IPS-20b (cell line): ENCODE measurements around the gene TCHP.
A peak's percentile ranks its signal among the peaks of the same experiment; 100 is the strongest.
"Not testable (repeated sequence)": the region's sequence is repeated elsewhere in the genome, so short reads cannot be mapped to it uniquely, and the experiment has no call there.

ENCODE experiments used
- H3K27ac ChIP-seq: one replicate; pipeline ENCODE4 v1.5.1; 2013; ENCODE audit warnings: low read length
- H3K27me3 ChIP-seq: 2 replicates; pipeline ENCODE4 v1.6.1; 2013; ENCODE audit warnings: mild to moderate bottlenecking, low read length, inconsistent platforms; ENCODE audit not compliant: insufficient read depth
- H3K36me3 ChIP-seq: 2 replicates; pipeline ENCODE4 v1.6.1; 2013; ENCODE audit warnings: low read depth, mild to moderate bottlenecking, inconsistent platforms, low read length, moderate library complexity; ENCODE audit not compliant: insufficient read depth
- H3K4me1 ChIP-seq: 2 replicates; pipeline ENCODE4 v1.6.1; 2013; ENCODE audit warnings: mild to moderate bottlenecking, control low read depth, inconsistent platforms, low read length, moderate library complexity; ENCODE audit not compliant: insufficient read depth
- H3K4me3 ChIP-seq: 2 replicates; pipeline ENCODE4 v1.5.1; 2013; ENCODE audit warnings: mild to moderate bottlenecking, low read length, inconsistent platforms
- H3K9ac ChIP-seq: 2 replicates; pipeline ENCODE4 v1.6.1; 2013; ENCODE audit warnings: low read depth, mild to moderate bottlenecking, inconsistent platforms, low read length, moderate library complexity
- H3K9me3 ChIP-seq: 2 replicates; pipeline ENCODE4 v1.6.1; 2013; ENCODE audit warnings: mild to moderate bottlenecking, low read depth, low read length, inconsistent platforms; ENCODE audit not compliant: insufficient read depth

Gene TCHP

DNA sequence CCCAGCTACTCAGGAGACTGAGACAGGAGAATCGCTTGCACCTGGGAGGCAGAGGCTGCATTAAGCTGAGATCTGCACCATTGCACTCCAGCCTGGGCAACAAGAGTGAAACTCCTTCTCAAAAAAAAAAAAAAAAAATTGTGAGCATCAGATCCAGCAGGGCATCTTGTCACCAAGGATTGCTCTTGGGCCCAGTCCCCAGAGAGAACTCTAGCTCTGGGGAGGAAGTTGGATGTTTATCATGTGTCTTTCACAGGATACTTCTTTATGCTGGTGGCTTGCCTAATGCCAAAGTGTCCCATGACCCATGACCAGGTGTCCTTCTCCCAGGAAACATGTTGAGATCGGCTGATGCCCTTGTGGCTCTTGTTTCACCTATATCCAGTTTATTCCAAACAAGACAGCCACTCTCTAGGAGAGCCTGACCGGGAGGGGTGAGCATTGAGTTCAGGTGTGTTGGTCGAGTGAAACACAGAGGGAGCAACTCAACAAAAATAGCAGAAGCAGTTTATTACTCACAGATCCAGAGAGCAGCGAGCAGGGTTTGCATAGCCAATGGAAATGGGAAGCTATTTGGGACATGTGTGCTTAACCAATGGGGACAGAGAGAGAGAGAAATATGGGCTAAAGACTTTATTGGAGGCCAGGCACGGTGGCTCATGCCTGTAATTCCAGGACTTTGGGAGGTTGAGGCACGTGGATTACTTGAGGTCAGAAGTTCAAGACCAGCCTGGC, 6.6 kb upstream of the TCHP start:
- Histone ChIP-seq H3K4me1 (peaks cover 6% of the 10 kb centered on the region; the same call in 1 of the 2 replicates), H3K27ac (no peak overlapping the region), H3K4me3 (no peak overlapping the region), H3K27me3 (peaks cover 71% of the 10 kb centered on the region), H3K36me3 (no peaks in the 10 kb centered on the region), H3K9ac (no peak overlapping the region), H3K9me3 (no peaks in the 10 kb centered on the region)

DNA sequence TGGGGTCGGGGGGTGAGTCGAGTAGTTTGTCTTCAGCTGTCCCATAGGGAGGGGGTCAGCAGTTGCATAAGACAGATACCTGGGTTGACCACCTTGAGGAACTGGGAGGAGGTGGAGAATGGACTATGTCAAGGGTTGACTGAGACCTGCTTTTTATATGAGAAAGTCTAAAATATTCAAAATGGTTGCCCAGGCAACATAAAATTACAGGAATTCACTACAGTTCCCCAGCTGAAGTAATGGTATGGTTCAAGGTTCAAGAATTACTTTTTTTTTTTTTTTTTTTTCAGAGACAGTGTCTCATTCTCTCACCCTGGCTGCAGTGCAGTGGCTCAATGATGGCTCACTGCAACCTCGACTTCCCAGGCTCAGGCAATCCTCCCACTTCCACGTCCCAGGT, 5.1 kb upstream of the TCHP start:
- Histone ChIP-seq H3K27me3 (peaks cover 82% of the 10 kb centered on the region), H3K4me3 (no peak overlapping the region)

DNA sequence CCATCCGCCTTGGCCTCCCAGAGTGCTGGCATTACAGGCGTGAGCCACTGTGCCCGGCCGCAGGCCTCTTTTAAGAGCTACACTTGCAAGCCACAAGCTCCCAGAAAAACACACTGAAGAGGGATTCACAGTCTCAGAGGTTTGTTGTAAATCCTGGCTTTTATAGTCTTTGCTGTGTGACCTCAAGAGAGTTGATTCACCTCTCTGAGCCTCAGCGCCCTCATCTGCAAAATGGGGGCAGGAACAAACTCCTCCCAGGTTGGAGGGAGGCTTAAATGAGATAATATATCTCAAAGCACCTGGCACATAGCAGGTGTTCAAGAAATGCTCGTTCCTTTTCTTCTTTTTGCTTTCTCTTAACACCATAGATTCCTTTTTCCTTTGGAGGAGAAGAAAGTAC, 3.9 kb upstream of the TCHP start:
- no peak overlapping the region for H3K27ac ChIP-seq
- H3K9ac ChIP-seq, result no peak overlapping the region
- no peak overlapping the region for H3K4me3 ChIP-seq
- H3K4me1 ChIP-seq, result no peaks in the 10 kb centered on the region; the same call in none of the 2 replicates
- H3K27me3 ChIP-seq, result peaks cover 93% of the 10 kb centered on the region
- no peaks in the 10 kb centered on the region for H3K36me3 ChIP-seq
- H3K9me3 ChIP-seq, result no peaks in the 10 kb centered on the region

More for the DNA sequence above, 5.1 kb upstream of the TCHP start:
- H3K9me3 ChIP-seq, result no peaks in the 10 kb centered on the region
- no peaks in the 10 kb centered on the region for H3K36me3 ChIP-seq
- no peak overlapping the region for H3K9ac ChIP-seq
- no peaks in the 10 kb centered on the region; the same call in 1 of the 2 replicates for H3K4me1 ChIP-seq
- no peak overlapping the region for H3K27ac ChIP-seq

DNA sequence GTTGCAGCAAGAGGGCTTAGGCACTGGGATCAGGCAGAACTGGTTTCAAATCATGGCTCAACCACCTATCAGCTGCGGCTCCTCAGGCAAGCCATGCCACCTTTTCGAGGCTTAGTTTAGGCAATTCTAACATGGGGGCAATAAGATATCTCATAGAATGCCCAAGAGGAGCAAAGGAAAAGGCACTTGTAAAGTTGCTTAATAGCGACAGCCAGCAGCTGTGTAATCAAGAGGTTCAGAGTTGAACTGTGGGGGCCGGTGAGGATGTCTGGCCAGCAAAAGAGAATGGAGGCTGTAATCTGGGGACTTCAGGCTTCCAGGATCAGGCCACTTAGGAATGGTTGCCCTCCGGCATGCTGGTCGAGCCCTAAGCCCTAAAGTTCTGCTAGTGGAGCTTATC, 3.0 kb upstream of the TCHP start:
- H3K9ac ChIP-seq, result no peak overlapping the region
- no peaks in the 10 kb centered on the region; the same call in none of the 2 replicates for H3K4me1 ChIP-seq
- no peaks in the 10 kb centered on the region for H3K36me3 ChIP-seq
- H3K27me3 ChIP-seq, result peaks cover 93% of the 10 kb centered on the region
- no peaks in the 10 kb centered on the region for H3K9me3 ChIP-seq
- no peak overlapping the region for H3K4me3 ChIP-seq
- no peak overlapping the region for H3K27ac ChIP-seq

DNA sequence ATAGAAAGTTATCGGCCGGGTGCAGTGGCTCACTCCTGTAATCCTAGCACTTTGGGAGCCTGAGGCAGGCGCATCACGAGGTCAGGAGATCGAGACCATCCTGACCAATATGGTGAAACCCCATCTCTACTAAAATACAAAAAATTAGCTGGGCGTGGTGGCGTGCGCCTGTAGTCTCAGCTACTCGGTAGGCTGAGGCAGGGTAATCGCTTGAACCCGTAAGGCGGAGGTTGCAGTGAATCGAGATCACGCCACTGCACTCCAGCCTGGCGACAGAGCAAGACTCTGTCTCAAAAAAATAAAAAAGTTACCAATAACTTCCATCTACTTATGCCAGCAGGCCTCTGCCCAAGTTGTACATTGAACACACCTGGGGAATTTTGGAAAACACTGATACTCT, 729 bp upstream of the TCHP start:
- H3K27me3 ChIP-seq, result peaks cover 99% of the 10 kb centered on the region
- not testable (repeated sequence) for H3K9me3 ChIP-seq, H3K9ac ChIP-seq, H3K27ac ChIP-seq, H3K4me1 ChIP-seq, H3K4me3 ChIP-seq, H3K36me3 ChIP-seq

DNA sequence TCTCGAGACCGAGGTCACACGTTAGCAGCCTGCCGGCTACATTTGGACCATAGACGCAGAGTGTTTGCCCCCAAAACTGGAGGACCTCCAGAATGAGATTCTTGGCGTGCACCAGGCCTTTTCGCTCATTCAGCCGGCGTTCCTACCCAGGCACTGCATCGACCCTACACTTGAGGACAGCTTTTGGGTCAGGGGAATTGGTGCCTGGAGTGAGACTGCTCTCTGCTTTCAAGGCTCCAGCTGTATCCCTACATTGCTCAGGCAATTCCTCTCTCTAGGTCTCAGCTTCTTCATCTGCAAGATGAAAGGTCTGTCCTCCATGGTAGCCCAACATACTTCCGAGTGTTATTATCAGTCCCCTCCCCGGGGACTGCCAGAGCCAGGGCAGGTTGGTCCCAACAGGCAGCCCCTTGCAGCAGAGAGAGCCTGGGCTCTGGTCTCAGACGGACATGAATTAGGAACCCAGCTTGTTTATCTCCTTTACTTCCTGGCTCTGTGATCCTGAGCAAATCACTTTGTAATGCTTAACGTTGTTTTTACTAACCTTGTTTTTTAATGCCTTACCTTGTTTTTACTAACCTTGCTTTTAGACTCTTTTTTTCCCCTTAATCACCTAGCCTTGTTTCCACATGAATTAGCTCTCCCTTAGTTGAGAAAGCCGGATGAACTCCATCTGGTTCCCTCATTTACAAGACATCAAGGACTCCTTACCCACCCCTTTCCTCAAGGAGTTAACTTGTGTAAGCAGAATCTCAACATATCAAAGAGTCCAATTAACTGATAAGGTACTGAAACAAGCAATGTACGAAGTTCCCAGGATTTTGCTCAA, 892 bp downstream of the TCHP start:
- Histone ChIP-seq H3K36me3 (peaks cover 15% of the 10 kb centered on the region; the same call in 1 of the 2 replicates), H3K4me3 (peak overlapping the region; percentile 79), H3K4me1 (no peaks in the 10 kb centered on the region; the same call in 1 of the 2 replicates), H3K27ac (no peak overlapping the region), H3K27me3 (peaks cover 100% of the 10 kb centered on the region), H3K9me3 (no peaks in the 10 kb centered on the region), H3K9ac (peak overlapping the region; percentile 70; the same call in 1 of the 2 replicates)

DNA sequence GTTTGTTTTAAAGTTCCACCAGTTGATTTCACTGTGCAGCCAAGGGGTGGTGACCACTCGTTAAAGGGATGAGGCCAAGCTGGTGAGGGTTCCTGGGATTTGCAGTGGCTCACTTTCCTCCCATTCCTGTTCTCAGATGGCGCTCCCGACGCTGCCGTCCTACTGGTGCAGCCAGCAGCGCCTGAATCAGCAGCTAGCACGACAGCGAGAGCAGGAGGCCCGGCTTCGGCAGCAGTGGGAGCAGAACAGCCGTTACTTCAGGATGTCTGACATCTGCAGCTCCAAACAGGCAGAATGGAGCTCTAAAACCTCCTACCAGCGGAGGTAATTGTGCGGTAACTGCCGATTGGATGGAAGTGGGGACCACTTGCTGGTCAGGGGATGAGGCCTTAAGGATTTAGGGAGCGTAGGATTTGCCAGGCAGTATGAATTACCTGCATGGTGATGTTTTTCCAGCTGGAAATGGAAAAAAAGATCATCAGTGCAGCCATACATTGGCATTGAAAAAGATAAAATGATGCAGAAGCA, 2.9 kb downstream of the TCHP start:
- H3K4me1 ChIP-seq, result no peaks in the 10 kb centered on the region; the same call in 1 of the 2 replicates
- H3K27me3 ChIP-seq, result peaks cover 100% of the 10 kb centered on the region
- no peak overlapping the region for H3K4me3 ChIP-seq
- H3K27ac ChIP-seq, result no peak overlapping the region
- no peak overlapping the region for H3K9ac ChIP-seq
- no peaks in the 10 kb centered on the region for H3K9me3 ChIP-seq
- peaks cover 31% of the 10 kb centered on the region for H3K36me3 ChIP-seq

DNA sequence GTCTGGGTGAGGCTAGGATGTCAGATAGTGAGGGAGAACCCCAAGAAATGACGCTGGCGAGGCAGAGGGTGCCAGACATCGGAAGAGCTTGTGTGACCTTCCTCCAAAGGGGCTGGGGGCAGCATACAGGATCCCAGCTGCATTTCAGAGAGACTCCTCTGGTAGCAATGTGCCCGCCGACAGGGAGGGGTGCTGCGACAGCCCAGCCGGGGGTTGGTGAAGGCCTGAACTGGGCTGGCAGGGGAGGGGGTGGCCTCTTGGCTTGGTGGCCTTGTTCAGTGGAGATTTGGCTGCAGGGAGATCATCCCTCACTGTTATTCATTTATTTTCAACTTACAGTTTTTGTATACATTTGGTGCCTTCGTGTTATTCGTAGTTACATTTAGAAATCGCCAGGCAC, 5.2 kb downstream of the TCHP start:
- Histone ChIP-seq H3K4me1 (no peaks in the 10 kb centered on the region; the same call in 1 of the 2 replicates), H3K27ac (no peak overlapping the region), H3K9ac (no peak overlapping the region), H3K27me3 (peaks cover 89% of the 10 kb centered on the region), H3K9me3 (no peaks in the 10 kb centered on the region), H3K36me3 (peaks cover 33% of the 10 kb centered on the region), H3K4me3 (no peak overlapping the region)

DNA sequence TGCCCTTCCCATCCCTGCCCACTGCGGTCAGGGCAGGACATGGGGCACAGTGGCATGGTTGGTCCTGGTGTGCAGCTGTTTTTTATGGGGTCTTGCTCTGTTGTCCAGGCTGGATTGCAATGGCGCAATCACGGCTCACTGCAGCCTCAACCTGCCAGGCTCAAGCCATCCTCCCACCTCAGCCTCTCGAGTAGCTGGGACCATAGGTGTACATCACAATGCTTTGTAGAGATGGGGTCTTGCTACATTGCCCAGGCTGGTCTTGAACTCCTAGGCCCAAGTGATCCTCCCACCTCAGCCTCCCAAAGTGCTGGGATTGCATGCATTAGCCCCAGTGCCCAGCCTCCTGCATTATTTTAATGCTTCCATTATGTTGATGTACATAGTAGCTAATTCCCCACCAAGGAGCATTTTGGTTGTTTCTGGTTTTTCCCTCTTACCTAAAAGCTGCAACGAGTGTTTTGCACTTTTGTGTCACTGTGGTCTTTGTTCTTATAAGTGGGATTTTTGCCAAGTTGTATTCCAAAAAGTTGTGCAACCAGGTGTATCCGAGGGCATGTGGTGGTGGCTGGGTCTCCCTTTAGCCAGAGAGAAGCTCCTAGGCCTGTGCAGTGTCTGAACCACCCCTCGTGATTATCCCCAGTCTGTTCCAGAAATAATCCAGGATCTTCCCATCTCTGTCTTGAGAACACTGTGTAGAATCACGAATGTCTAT, 10.3 kb downstream of the TCHP start:
- Histone ChIP-seq H3K9me3 (no peaks in the 10 kb centered on the region), H3K27me3 (peaks cover 38% of the 10 kb centered on the region), H3K36me3 (peaks cover 28% of the 10 kb centered on the region), H3K4me3 (no peak overlapping the region), H3K9ac (no peak overlapping the region), H3K4me1 (no peaks in the 10 kb centered on the region), H3K27ac (no peak overlapping the region)

DNA sequence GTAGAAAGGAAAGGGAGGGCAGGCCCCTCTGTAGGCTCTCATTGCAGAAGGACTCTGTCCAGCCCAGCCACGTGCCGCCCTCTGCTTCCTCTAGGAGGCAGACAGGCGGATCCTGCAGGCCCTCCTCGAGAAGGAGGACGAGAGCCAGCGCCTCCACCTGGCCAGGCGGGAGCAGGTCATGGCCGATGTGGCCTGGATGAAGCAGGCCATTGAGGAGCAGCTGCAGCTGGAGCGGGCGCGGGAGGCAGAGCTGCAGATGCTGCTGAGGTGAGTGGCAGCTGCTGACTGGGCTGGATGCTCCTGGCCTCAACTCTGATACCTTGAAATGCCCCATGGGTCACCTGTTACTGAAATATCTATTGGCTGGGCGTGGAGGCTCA, 10.9 kb downstream of the TCHP start:
- Histone ChIP-seq H3K27me3 (peaks cover 33% of the 10 kb centered on the region), H3K4me1 (no peaks in the 10 kb centered on the region), H3K4me3 (no peak overlapping the region), H3K27ac (no peak overlapping the region), H3K36me3 (peaks cover 27% of the 10 kb centered on the region), H3K9ac (no peak overlapping the region), H3K9me3 (no peaks in the 10 kb centered on the region)

DNA sequence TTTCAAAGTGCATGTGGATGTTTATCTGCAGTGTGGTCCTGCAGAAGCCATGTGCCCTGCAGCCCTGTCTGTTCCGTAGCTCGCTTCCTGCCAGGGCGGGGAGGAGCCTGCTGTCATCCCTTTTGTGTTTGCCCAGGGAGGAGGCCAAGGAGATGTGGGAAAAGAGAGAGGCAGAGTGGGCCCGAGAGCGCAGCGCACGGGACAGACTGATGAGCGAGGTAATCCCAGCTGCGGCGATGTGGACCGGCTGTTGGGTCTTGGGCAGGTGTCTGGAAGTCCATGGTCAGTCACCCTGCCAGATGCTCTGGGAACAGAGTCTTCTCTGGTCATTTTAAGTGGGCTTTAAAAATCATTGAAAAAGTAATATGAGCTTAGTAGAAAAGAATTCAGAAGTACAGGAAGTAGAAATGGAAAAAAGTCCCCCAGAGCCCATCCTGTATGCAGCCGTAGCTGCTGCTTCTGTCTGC, 12.8 kb downstream of the TCHP start:
- H3K4me3 ChIP-seq, result no peak overlapping the region
- H3K4me1 ChIP-seq, result no peaks in the 10 kb centered on the region
- H3K27ac ChIP-seq, result no peak overlapping the region
- H3K36me3 ChIP-seq, result peaks cover 29% of the 10 kb centered on the region
- no peaks in the 10 kb centered on the region for H3K9me3 ChIP-seq
- no peak overlapping the region for H3K9ac ChIP-seq
- H3K27me3 ChIP-seq, result peaks cover 14% of the 10 kb centered on the region
